RPMI7951 (cell line): ENCODE data around the gene RNPEPL1. TPM values are rescaled to one million over a fixed set of nuclear protein-coding genes. Genes with fewer than 3 reads are reported as not detected.

Experiments
- DNase-seq: peaks from one replicate; pipeline ENCODE4 v3.0.0-alpha.2; 2012; ENCODE audit warnings: low read depth
- total RNA-seq: library from RNA; depleted of rRNA; stranded (reverse); fragments of >200 nt; shearing (Covaris generic); gene quantifications from 2 replicates; pipeline ENCODE4 v1.2.3, GENCODE V29; 2014

RNPEPL1 gene
- total RNA-seq, 1 experiment from 2014 or later: 15.4 TPM

GRCh38 chr2:240564561-240565332 is 3.5 kb upstream of the RNPEPL1 start:
- no peak for DNase-seq

- peak; percentile 96 for DNase-seq
Observed at GRCh38 chr2:240565333-240566202, 2.7 kb upstream of the RNPEPL1 start.

GRCh38 chr2:240566203-240567136 is 1.8 kb upstream of the RNPEPL1 start:
- DNase-seq: peak; percentile 90

GRCh38 chr2:240567137-240567871 is 980 bp upstream of the RNPEPL1 start:
- DNase-seq: no peak

- peak; percentile 65 for DNase-seq
Observed at GRCh38 chr2:240568678-240569522, 616 bp downstream of the RNPEPL1 start.

GRCh38 chr2:240569523-240569997 is 1.3 kb downstream of the RNPEPL1 start:
- no peak for DNase-seq

GRCh38 chr2:240569998-240570530 is 1.8 kb downstream of the RNPEPL1 start:
- DNase-seq: no peak

GRCh38 chr2:240570531-240571313 is 2.4 kb downstream of the RNPEPL1 start:
- DNase-seq: no peak

GRCh38 chr2:240571314-240571973 is 3.2 kb downstream of the RNPEPL1 start:
- DNase-seq: no peak

- DNase-seq: no peak
Observed at GRCh38 chr2:240572141-240573031, 4.1 kb downstream of the RNPEPL1 start.

GRCh38 chr2:240573071-240573515 is 4.8 kb downstream of the RNPEPL1 start:
- no peak for DNase-seq

GRCh38 chr2:240573516-240574385 is 5.5 kb downstream of the RNPEPL1 start:
- no peak for DNase-seq

- no peak for DNase-seq
Observed at GRCh38 chr2:240574386-240575100, 6.3 kb downstream of the RNPEPL1 start.

- DNase-seq: no peak
Observed at GRCh38 chr2:240575101-240575965, 7.0 kb downstream of the RNPEPL1 start.
